HCT116 (cell line): Measurements from ENCODE around the gene SNX1.

Experiments used
- CBX3 ChIP-seq: IDR thresholded peaks from 2 replicates; pipeline ENCODE4 v1.6.1; 2012; ENCODE audit warnings: low read depth
- CEBPB ChIP-seq: IDR thresholded peaks from 2 replicates; pipeline ENCODE4 v1.6.1; 2012; ENCODE audit warnings: low read depth
- ELF1 ChIP-seq: IDR thresholded peaks from 2 replicates; pipeline ENCODE4 v1.6.1; 2012; ENCODE audit warnings: low read depth, borderline replicate concordance
- EZH2phosphoT487 ChIP-seq: fragments of 200-600 bp; IDR thresholded peaks from 2 replicates; pipeline ENCODE4 v1.6.1; 2018; ENCODE audit warnings: antibody characterized with exemption, borderline replicate concordance
- FOSL1 ChIP-seq: IDR thresholded peaks from 2 replicates; pipeline ENCODE4 v1.6.1; 2012; ENCODE audit warnings: low read depth
- POLR2A ChIP-seq: IDR thresholded peaks from 2 replicates; pipeline ENCODE4 v1.7.0; 2011; ENCODE audit warnings: borderline replicate concordance; ENCODE audit not compliant: insufficient read depth, insufficient read length; ENCODE audit errors: extremely low read depth
- POLR2AphosphoS5 ChIP-seq: IDR thresholded peaks from 2 replicates; pipeline ENCODE4 v1.6.1; 2011; ENCODE audit warnings: mild to moderate bottlenecking, low read depth, low read length, moderate library complexity
- SIN3A ChIP-seq: IDR thresholded peaks from 2 replicates; pipeline ENCODE4 v1.6.1; 2012; ENCODE audit warnings: low read depth
- SRF ChIP-seq: IDR thresholded peaks from 2 replicates; pipeline ENCODE4 v1.6.1; 2012; ENCODE audit warnings: low read depth
- TCF7L2 ChIP-seq: IDR thresholded peaks from 2 replicates; pipeline ENCODE4 v1.7.0; 2011; ENCODE audit warnings: borderline replicate concordance, inconsistent platforms; ENCODE audit not compliant: insufficient read depth, insufficient read length; ENCODE audit errors: extremely low read depth
- YY1 ChIP-seq: IDR thresholded peaks from 2 replicates; pipeline ENCODE4 v1.6.1; 2011; ENCODE audit warnings: low read length, low read depth, moderate library complexity, mild to moderate bottlenecking; ENCODE audit not compliant: insufficient replicate concordance; ENCODE audit errors: extremely low read depth
- ZNF274 ChIP-seq: fragments of 200-500 bp; sonication (Bioruptor generic); IDR thresholded peaks from 2 replicates; pipeline ENCODE4 v1.6.1; 2014; ENCODE audit warnings: mild to moderate bottlenecking, low read depth, low read length, inconsistent platforms
- TF ChIP-seq, protein P1 (sequence below), 3 experiments: fragments of 200-600 bp in 1 of 3; sonication (generic) in 1 of 3; IDR thresholded peaks in 2 of 3; conservative IDR thresholded peaks in 1 of 3; 2 replicates each; pipeline ENCODE4 v1.5.1; 2012 to 2017; ENCODE audit warnings: low read depth in 2 of 3, low read length in 2 of 3, antibody characterized with exemption in 1 of 3, borderline replicate concordance in 1 of 3, control low read depth in 1 of 3, mild to moderate bottlenecking in 1 of 3, mixed read lengths in 1 of 3, mixed run types in 1 of 3, moderate library complexity in 1 of 3; ENCODE audit not compliant: insufficient read depth in 1 of 3
- TF ChIP-seq, protein P2 (sequence below): IDR thresholded peaks from 2 replicates; pipeline ENCODE4 v1.6.1; 2012

GRCh38 chr15:64144192-64144564 is 48.4 kb downstream of the SNX1 start:
- TF ChIP-seq, protein P1, sequence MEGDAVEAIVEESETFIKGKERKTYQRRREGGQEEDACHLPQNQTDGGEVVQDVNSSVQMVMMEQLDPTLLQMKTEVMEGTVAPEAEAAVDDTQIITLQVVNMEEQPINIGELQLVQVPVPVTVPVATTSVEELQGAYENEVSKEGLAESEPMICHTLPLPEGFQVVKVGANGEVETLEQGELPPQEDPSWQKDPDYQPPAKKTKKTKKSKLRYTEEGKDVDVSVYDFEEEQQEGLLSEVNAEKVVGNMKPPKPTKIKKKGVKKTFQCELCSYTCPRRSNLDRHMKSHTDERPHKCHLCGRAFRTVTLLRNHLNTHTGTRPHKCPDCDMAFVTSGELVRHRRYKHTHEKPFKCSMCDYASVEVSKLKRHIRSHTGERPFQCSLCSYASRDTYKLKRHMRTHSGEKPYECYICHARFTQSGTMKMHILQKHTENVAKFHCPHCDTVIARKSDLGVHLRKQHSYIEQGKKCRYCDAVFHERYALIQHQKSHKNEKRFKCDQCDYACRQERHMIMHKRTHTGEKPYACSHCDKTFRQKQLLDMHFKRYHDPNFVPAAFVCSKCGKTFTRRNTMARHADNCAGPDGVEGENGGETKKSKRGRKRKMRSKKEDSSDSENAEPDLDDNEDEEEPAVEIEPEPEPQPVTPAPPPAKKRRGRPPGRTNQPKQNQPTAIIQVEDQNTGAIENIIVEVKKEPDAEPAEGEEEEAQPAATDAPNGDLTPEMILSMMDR (IDR thresholded peaks at IDR 0.05 in 2 of 3, conservative IDR thresholded peaks at IDR 0.05 in 1 of 3; ENCODE audit: borderline replicate concordance in 1 of 3, insufficient read depth in 1 of 3, low read depth in 2 of 3, low read length in 2 of 3) = no peak
- TF ChIP-seq CBX3 (no peak), SRF (no peak), POLR2A (no peak), FOSL1 (no peak), CEBPB (no peak), ELF1 (no peak), ZNF274 (no peak), POLR2AphosphoS5 (no peak), TCF7L2 (no peak), SIN3A (no peak), YY1 (no peak), EZH2phosphoT487 (no peak)
- TF ChIP-seq, protein P2, sequence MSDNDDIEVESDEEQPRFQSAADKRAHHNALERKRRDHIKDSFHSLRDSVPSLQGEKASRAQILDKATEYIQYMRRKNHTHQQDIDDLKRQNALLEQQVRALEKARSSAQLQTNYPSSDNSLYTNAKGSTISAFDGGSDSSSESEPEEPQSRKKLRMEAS = no peak
